IPS-18a (cell line): ENCODE measurements around the gene POLRMT.
"Not testable (repeated sequence)": the region's sequence is repeated elsewhere in the genome, so short reads cannot be mapped to it uniquely, and the experiment has no call there.

Source experiments
- H3K27ac ChIP-seq: one replicate; pipeline ENCODE4 v1.5.1; 2013; ENCODE audit warnings: low read length
- H3K27me3 ChIP-seq: one replicate; pipeline ENCODE4 v1.6.1; 2013; ENCODE audit warnings: mild to moderate bottlenecking, low read length; ENCODE audit not compliant: control insufficient read depth, insufficient read depth
- H3K36me3 ChIP-seq: one replicate; pipeline ENCODE4 v1.6.1; 2013; ENCODE audit warnings: low read depth, low read length; ENCODE audit not compliant: control insufficient read depth
- H3K4me1 ChIP-seq: one replicate; pipeline ENCODE4 v1.6.1; 2013; ENCODE audit warnings: low read depth, low read length; ENCODE audit not compliant: control insufficient read depth
- H3K4me3 ChIP-seq: one replicate; pipeline ENCODE4 v1.5.1; 2013; ENCODE audit warnings: low read length
- H3K9ac ChIP-seq: one replicate; pipeline ENCODE4 v1.6.1; 2013; ENCODE audit warnings: mild to moderate bottlenecking, low read length, moderate library complexity
- H3K9me3 ChIP-seq: one replicate; pipeline ENCODE4 v1.6.1; 2013; ENCODE audit warnings: low read depth, low read length; ENCODE audit not compliant: control insufficient read depth

POLRMT gene

DNA sequence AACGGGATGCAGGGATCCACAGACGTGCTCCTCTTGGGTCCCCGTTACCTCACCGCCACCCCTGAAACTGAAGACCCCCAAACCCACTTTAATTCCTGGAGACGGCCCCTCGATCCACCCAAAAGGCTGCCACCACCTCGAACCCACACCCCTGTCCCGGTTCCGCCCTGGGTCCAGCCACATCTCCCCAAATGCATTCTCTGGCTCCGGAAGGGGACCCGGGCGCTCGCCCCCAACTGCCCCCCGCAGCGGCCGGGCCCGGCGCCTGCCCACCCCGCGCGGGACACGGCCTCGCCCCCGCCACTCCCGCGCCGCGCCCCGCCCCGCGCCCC is 42.6 kb upstream of the POLRMT start:
- Histone ChIP-seq H3K36me3 (no peaks in the 10 kb centered on the region), H3K27me3 (peaks cover 26% of the 10 kb centered on the region), H3K9me3 (no peaks in the 10 kb centered on the region), H3K9ac (no peak overlapping the region), H3K27ac (no peak overlapping the region), H3K4me3 (no peak overlapping the region), H3K4me1 (no peaks in the 10 kb centered on the region)

DNA sequence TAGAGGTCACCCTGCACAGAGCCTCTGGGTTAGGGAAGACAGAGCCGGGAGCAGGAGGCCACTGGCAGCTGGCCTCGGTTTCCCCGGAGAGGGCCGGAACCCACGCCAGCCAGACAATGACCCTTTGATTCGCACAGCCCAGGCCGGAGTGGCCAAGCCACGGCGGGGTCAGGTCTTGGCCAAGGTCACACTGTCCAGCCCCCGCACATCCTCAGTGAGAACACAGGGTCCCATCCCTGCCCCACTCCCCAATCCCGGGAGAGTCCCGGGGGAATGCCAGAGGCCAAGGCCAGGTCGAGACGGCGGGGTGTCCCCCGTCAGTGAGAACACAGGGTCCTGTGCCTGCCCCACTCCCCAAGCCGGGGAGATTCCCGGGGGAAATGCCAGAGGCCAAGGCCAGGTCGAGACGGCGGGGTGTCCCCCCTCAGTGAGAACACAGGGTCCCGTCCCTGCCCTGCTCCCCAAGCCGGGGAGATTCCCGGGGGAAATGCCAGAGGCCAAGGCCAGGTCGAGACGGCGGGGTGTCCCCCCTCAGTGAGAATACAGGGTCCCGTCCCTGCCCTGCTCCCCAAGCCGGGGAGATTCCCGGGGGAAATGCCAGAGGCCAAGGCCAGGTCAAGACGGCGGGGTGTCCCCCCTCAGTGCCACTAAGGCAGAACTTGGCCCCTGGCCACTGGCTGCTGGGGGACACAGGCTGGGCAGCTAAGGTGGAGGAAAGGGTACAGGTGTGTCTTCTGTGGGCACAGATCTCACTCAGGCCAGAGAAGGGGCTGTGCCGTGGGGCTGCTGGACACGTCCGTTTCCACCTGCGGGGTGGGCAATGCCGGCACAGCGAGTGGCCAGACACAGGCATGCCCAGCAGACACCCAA is 41.2 kb upstream of the POLRMT start:
- Histone ChIP-seq H3K9me3 (no peaks in the 10 kb centered on the region), H3K27me3 (peaks cover 26% of the 10 kb centered on the region), H3K9ac (no peak overlapping the region), H3K4me3 (no peak overlapping the region), H3K36me3 (no peaks in the 10 kb centered on the region), H3K27ac (no peak overlapping the region), H3K4me1 (no peaks in the 10 kb centered on the region)

DNA sequence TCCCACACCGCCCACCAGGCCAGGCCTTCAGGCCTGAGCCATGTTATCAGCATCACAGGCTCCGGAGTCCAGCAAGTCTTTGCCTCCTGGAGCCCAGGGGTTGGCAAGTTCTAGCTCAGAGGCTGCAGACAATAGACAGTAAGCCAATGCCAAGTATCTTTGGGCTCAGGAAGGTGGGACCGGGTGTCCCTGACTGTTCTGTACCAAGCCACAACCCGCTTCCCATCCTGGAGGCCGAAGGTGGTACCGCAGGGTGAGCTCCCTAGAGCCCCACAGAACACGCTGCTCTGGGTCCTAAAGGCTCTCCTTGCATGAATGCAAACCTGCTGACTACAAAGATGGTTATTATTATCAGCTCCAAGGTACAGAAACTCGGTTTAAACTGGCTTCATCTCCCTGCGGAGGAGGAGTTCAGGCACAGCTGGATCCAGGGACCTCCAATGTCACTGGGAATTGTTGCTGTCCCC is 37.3 kb upstream of the POLRMT start:
- H3K9ac ChIP-seq: no peak overlapping the region
- no peaks in the 10 kb centered on the region for H3K9me3 ChIP-seq
- no peaks in the 10 kb centered on the region for H3K36me3 ChIP-seq
- no peak overlapping the region for H3K27ac ChIP-seq
- H3K4me3 ChIP-seq: no peak overlapping the region
- no peaks in the 10 kb centered on the region for H3K4me1 ChIP-seq
- peaks cover 12% of the 10 kb centered on the region for H3K27me3 ChIP-seq

DNA sequence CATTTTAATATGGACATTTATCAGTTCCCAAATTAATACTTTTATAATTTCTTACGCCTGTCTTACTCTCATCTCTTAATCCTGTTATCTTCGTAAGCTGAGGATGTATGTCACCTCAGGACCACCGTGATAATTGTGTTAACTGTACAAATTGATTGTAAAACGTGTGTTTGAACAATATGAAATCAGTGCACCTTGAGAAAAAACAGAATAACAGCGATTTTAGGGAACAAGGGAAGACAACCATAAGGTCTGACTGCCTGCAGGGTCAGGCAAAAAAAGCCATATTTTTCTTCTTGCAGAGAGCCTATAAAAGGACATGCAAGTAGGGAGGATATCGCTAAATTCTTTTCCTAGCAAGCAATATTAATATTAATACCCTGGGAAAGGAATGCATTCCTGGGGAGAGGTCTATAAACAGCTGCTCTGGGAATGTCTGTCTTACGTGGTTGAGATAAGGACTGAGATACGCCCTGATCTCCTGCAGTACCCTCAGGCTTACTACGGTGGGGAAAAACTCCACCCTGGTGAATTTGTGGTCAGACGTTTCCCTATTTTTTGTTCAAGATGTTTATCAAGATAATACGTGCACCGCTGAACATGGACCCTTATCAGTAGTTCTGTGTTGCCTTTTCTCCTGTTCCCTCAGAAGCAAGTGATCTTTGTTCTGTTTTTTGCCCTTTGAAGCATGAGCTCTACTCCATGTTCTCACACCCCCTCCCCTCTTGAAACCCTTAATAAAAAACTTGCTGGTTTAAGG is 35.5 kb upstream of the POLRMT start:
- not testable (repeated sequence) for H3K4me3 ChIP-seq, H3K27me3 ChIP-seq, H3K36me3 ChIP-seq, H3K27ac ChIP-seq, H3K9me3 ChIP-seq, H3K4me1 ChIP-seq, H3K9ac ChIP-seq

DNA sequence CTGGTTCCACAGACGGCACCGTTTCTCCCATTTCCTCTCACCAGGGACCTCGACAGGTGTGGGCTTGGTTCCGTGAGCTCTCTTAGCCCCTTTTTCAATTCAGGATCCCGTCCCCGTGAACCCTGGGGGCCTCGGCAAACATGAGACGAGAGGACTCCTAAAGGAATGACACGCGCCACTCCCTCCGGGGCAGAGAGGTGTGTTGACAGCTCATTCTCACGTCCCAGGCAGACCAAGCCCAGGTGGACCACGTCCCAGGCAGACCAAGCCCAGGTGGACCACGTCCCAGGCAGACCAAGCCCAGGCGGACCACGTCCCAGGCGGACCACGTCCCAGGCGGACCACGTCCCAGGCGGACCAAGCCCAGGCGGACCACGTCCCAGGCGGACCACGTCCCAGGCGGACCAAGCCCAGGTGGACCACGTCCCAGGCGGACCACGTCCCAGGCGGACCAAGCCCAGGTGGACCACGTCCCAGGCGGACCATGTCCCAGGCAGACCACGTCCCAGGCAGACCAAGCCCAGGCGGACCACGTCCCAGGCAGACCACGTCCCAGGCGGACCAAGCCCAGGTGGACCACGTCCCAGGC is 33.7 kb upstream of the POLRMT start:
- H3K27ac ChIP-seq, H3K36me3 ChIP-seq, H3K9me3 ChIP-seq, H3K9ac ChIP-seq, H3K4me3 ChIP-seq, H3K27me3 ChIP-seq, H3K4me1 ChIP-seq: not testable (repeated sequence)

DNA sequence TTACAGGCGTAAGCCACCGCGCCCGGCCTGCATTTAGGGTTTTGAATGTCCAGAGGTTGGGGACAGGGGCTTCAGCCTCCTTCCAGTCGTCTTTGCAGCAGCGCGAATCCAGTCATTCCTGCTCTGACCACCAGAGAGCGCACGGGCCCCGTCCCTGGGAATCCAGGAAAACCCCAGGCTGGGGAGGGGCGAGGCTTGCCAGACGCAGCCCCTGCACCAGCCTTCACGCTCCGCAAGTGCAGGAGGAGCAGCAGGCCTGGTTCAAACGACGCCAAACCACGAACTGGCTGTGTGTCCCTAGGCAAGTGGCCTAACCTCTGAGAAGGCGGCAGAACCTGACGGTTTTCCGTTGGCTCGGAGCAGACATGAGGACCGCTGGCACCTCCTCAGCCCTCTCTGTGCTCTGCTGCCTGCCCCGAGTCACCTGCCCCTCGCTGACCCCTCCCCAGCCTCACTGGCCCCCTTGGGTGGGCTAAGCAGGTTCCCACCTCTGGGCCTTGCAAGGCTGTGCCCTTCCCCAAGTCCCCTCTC is 31.6 kb upstream of the POLRMT start:
- H3K36me3 ChIP-seq: no peaks in the 10 kb centered on the region
- no peaks in the 10 kb centered on the region for H3K4me1 ChIP-seq
- peaks cover 5% of the 10 kb centered on the region for H3K27me3 ChIP-seq
- H3K27ac ChIP-seq: no peak overlapping the region
- no peak overlapping the region for H3K4me3 ChIP-seq
- no peak overlapping the region for H3K9ac ChIP-seq
- H3K9me3 ChIP-seq: no peaks in the 10 kb centered on the region

DNA sequence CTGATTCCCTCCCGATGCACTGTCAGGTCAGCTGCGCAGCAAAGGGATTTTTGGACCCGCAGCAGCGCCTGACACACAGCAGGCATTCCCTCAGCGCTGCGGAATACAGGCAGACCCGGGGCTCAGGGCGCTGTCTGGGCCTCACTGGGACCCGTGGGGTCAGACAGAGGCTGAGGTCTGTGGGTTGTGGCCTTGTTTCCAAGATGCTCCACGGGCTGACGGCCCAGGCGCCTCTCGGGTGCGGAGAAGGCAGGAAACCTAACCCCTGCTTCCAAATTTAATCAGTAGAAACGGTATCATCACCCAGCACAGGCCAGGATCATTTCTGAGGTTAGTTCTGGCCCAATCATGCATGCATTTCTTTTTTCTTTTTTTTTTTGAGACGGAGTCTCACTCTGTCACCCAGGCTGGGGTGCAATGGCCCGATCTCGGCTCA is 30.4 kb upstream of the POLRMT start:
- H3K27me3 ChIP-seq: peaks cover 5% of the 10 kb centered on the region
- no peak overlapping the region for H3K9ac ChIP-seq
- no peaks in the 10 kb centered on the region for H3K9me3 ChIP-seq
- H3K4me1 ChIP-seq: no peaks in the 10 kb centered on the region
- peak overlapping the region; percentile 42 for H3K4me3 ChIP-seq
- no peak overlapping the region for H3K27ac ChIP-seq
- H3K36me3 ChIP-seq: no peaks in the 10 kb centered on the region

DNA sequence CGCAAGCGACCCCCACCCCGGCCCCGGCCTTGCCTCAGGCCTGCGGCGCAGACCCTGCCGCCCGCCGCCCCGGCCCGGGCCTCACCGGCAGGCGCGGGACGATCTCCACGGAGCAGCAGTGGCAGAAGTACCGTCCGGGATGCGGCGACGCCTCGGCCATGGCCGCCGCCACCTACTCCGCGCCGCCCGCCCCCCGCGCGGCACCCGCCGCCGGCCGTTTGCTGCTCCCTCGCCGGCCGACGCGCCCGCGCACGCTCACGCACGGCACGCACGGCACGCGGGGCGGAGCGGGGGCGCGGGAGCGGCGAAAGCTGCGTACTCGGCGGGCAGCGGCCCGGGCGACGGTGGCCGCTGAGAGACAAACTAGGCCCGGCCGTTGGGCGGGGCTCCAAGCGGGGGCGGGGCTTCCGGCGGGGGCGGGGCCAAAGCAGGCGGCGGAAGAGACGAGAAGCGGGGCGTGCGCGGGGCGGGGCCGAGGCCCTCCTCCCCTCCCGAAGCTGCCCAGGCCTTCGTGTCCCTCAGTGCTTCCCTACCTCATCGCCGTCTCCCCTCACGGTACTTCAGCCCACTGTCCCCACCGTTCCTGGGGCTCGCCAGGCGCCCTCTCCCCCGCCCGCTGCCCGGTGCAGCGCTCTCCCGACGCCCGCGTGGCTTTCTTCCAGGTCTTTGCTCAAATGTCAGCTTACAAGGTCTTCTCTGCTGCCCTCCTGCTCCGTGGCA is 29.8 kb upstream of the POLRMT start, which contains the start of gene RNF126:
RNF126 (minus strand) TSS at position 253 of the 720 bp plus-strand sequence; CDS start at position 160, 93 bp downstream.
- Histone ChIP-seq H3K9me3 (no peaks in the 10 kb centered on the region), H3K27ac (no peak within 1 kb of the TSS), H3K4me3 (peak within 1 kb of the TSS; percentile 84), H3K9ac (peak within 1 kb of the TSS; percentile 84), H3K36me3 (no peaks in the 10 kb centered on the region), H3K4me1 (no peaks in the 10 kb centered on the region), H3K27me3 (peaks cover 5% of the 10 kb centered on the region)

DNA sequence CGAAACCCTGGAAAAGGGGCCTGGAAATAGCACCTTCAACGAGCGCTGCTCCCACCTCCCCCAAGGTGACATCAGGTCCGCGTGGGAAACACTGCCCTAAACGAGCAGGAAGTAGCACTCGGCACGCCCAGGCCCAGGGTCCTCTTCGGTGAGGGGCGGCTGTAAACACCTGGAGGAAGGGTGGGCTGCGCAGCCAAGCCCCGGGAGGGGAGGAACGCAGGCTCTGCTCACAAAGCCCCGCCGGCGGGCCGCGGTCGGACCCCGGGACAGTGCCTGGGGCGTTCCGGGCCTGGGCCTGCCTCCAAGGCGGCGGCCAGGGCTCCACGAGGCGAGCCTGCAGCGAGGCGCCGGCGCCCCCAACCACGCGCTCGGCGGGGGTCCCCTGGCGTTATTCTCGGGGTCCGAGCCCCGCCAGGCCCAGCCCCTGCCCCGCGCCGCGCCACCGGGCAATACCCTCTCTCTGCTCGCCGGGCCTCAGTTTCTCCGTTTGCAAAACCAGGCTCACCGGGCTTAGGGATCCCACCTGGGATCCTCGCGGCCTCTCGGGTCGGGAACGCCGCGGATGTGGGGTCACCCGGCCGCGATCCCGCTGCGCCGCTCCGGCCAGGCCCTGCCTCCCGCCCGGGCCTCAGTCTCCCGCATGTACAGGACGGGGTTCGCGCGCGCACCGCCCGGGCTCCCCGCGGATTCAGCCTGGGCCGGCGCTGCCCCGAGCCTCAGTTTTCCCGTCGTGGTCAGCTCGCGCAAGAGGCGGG is 29.0 kb upstream of the POLRMT start:
- Histone ChIP-seq H3K27me3 (peaks cover 5% of the 10 kb centered on the region), H3K4me1 (no peaks in the 10 kb centered on the region), H3K9ac (peak overlapping the region; percentile 84), H3K36me3 (no peaks in the 10 kb centered on the region), H3K4me3 (peak overlapping the region; percentile 84), H3K9me3 (no peaks in the 10 kb centered on the region), H3K27ac (no peak overlapping the region)

DNA sequence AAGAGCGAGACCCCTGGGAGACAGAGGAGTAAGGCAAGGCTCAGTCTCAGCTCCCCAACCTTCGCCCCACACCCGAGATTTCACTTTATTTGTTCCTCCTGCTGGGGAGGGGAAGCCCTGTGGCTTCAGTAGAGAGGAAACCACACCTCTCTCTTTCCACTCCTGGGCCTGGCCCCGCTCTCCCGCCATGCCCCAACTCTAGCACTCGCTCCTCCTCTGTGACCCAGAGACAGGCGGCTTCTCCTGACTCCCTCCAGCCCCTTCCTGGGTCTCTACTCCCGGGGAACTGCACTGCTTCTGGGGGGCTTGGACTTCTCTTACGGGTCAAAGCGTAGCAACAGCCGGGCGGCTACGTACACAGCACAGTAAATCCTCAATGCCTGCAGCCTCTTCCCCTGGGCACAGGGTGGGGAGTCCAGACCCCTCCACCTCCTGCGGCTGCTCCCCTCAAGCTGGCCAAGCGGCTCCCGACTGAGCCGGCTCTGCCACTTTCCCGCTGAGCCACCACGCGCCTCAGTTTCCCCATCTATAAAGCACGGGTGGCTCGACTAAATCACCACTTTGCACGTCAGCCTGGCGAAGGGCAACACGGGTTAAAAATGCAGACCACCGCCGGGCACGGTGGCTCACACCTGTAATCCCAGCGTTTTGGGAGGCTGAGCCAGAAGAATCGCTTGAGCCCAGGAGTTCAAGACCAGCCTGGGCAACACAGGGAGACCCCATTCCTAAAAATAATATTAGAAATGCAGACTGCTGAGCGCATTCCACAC is 28.3 kb upstream of the POLRMT start:
- peak overlapping the region; percentile 84 for H3K4me3 ChIP-seq
- no peak overlapping the region for H3K27ac ChIP-seq
- no peaks in the 10 kb centered on the region for H3K4me1 ChIP-seq
- H3K27me3 ChIP-seq: peaks cover 5% of the 10 kb centered on the region
- H3K9me3 ChIP-seq: no peaks in the 10 kb centered on the region
- H3K9ac ChIP-seq: peak overlapping the region; percentile 84
- H3K36me3 ChIP-seq: no peaks in the 10 kb centered on the region
